Activated naive CD8-positive, alpha-beta T cell (primary cell): ENCODE results near the gene ALPG.
A peak's percentile ranks its signal among the peaks of the same experiment; 100 is the strongest.
"Not testable (repeated sequence)": the region's sequence is repeated elsewhere in the genome, so short reads cannot be mapped to it uniquely, and the experiment has no call there.

Experiments used
- H3K27ac Mint-ChIP-seq: one replicate; pipeline ENCODE4 v1.8.0; 2021; ENCODE audit warnings: mixed read lengths
- H3K27me3 Mint-ChIP-seq: one replicate; pipeline ENCODE4 v1.8.0; 2021; ENCODE audit warnings: mixed read lengths
- H3K36me3 Mint-ChIP-seq: one replicate; pipeline ENCODE4 v1.8.0; 2021; ENCODE audit warnings: mixed read lengths
- H3K4me1 Mint-ChIP-seq: one replicate; pipeline ENCODE4 v1.8.0; 2021; ENCODE audit warnings: low read depth, mixed read lengths
- H3K4me3 Mint-ChIP-seq: one replicate; pipeline ENCODE4 v1.8.0; 2021; ENCODE audit warnings: mild to moderate bottlenecking, mixed read lengths
- H3K9me3 Mint-ChIP-seq: one replicate; pipeline ENCODE4 v1.8.0; 2021; ENCODE audit warnings: low read depth, mixed read lengths

Gene ALPG

DNA sequence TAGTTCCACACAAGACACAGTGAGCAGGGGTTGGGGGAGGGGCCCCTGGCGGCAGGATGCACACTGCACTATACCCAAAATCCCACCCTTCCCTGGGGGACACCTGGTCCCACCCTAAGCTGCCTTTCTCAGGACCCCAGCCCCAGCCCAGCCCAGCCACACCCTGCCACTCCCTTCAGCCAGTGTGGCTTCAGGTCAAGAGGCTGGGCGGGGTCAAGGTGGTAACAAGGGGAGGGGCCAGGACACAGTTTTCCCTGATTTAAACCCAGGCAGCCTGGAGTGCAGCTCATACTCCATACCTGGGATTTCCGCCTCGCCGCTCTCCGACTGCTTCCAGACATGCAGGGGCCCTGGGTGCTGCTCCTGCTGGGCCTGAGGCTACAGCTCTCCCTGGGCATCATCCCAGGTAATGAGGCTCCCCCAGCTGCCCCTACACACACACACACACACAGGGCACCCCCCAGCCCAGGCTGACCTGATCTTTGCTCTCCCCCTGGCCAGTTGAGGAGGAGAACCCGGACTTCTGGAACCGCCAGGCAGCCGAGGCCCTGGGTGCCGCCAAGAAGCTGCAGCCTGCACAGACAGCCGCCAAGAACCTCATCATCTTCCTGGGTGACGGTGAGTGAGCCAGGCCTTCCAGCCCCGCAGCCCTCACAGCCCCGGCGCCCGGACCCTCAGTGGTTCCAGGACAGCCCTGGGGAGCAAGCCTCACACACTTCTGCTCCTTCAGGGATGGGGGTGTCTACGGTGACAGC is at the start of gene ALPG:
TSS of gene ALPG (plus strand) at position 289 of the 755 bp plus-strand sequence. CDS start at position 340, 51 bp downstream.
- Mint-ChIP-seq H3K4me3 (no peak within 1 kb of the TSS), H3K36me3 (no peaks in the 10 kb centered on the region), H3K27ac (no peak within 1 kb of the TSS), H3K27me3 (no peaks in the 10 kb centered on the region), H3K9me3 (no peaks in the 10 kb centered on the region), H3K4me1 (no peaks in the 10 kb centered on the region)

DNA sequence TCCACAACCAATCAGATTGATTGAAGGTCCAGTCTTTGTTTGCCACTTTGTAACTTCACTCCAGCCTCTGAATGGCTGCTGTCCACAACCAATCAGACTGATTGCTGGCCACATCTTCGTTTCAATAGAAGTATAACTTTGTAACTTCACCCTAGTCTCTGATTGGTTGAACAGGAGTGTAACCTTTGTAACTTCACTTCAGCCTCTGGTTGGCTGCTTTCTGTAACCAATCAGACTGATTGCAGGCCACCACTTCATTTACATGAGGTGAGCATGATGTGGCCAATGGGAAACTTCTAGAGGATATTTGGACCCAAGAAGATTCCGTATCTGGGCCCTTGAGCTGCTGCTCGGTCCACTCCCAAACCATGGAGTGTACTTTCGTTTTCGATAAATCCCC is 45.0 kb upstream of the ALPG start:
- Mint-ChIP-seq H3K36me3 (no peaks in the 10 kb centered on the region), H3K4me1 (peaks cover 28% of the 10 kb centered on the region), H3K27me3 (no peaks in the 10 kb centered on the region), H3K27ac (no peak overlapping the region), H3K4me3 (no peak overlapping the region), H3K9me3 (no peaks in the 10 kb centered on the region)

DNA sequence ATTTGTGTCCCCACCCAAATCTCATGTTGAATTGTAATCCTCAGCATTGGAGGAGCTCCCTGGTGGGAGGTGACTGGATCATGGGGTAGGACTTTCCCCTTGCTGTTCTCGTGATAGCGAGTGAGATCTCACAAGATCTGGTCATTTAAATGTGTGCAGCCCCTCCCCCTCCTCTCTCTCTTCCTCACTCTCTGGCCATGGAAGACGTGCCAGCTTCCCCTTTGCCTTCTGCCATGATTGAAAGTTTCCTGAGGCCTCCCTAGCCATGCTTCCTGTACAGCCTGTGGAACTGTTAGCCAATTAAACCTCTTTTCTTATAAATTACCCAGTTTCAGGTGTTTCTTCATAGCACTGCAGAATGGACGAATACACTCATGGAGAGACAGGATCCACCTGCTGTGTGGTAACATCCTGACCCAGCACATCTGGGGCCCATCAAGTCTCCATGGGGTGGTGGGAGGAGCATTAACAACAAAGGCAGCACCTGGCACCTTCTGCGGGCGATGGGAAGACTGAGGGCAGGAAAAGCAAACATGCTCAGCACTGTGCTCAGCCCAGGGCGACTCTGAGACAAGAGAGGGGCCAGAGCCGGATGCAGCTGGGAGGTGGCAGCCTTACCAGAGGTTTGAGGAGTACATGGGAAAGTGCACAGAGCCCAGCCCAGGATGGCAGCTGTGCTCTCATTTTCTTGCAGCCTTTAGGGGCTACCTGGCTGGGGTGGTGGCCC is 44.3 kb upstream of the ALPG start:
- peak overlapping the region; percentile 47 for H3K4me3 Mint-ChIP-seq
- H3K27ac Mint-ChIP-seq: no peak overlapping the region
- H3K27me3 Mint-ChIP-seq: no peaks in the 10 kb centered on the region
- no peaks in the 10 kb centered on the region for H3K9me3 Mint-ChIP-seq
- no peaks in the 10 kb centered on the region for H3K36me3 Mint-ChIP-seq
- H3K4me1 Mint-ChIP-seq: peaks cover 28% of the 10 kb centered on the region

DNA sequence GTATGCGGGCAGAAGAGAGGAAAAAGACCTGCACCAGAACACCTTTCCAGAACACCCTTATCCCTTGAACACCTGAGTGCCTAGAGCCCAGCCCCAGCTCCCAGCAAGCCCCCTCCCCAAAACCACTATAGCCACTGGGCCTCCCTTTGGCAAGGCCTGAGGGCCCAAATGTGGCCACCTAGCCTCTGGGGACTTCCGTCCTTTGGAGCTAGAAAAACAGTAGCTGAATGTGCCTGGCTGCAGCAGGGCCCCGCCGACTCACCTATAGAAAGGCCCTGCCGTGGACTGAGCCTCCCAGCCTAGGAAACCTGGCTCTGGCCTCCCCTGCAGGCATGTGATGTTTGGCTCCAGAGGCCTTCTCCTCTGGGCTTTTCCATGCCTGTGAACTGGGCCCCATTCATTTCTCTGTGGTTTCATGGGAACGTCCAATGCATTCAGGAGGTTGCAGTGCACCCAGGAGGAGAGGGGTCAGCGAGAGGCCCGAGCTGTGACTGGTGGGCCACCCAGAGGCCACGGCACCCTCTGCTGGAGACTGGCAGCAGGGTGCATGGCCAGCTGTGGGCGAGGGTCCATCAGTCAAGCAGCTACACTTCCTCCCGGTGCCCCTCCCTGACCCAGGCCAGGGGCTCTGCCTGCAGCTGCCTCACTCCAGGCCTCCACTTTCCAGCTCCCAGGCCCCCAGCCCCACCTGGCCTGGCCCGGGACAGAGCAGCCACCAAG is 43.4 kb upstream of the ALPG start:
- not testable (repeated sequence) for H3K9me3 Mint-ChIP-seq, H3K36me3 Mint-ChIP-seq, H3K27me3 Mint-ChIP-seq
- Mint-ChIP-seq H3K27ac (peak overlapping the region; percentile 25), H3K4me3 (peak overlapping the region; percentile 87), H3K4me1 (peaks cover 28% of the 10 kb centered on the region)

DNA sequence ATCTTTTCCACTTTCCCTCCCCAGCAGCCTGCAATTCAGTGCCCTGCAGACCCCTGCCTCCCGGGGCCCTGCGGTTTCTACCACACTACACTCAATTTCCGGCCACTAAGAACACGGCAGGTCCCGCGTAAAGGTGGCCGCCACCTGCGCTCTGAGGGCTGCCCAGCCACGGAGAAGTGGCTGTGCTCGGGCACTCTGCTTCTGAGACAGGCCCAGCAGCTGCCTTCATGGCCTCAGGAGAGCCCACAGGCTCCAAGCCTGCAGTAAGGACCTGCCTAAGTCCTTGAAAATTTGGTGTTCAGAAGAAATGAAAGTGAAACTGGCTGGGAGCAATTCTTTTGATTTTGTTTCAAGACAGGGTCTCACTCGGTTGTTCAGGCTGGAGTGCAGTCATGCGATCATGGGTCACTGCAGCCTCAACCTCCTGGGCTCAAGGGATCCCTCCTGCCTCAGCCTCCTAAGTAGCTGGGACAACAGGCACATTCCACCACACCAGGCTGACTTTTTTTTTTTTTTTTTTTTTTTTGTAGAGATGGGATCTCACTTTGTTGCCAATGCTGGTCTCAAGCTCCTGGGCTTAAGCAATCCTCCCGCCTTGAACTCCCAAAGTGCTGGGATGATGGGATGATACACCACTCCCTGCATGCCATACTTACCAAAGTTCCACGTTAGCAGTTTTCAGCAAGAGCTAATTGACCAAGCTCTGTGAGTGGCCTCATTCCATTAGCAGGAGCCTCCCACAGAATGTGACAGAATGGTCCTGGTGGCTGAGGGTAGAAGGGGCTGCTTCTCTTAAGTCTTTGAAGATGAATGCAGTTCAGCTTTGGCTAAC is 42.6 kb upstream of the ALPG start:
- Mint-ChIP-seq H3K36me3 (no peaks in the 10 kb centered on the region), H3K27me3 (no peaks in the 10 kb centered on the region), H3K4me1 (peaks cover 28% of the 10 kb centered on the region), H3K9me3 (no peaks in the 10 kb centered on the region), H3K27ac (peak overlapping the region; percentile 25), H3K4me3 (peak overlapping the region; percentile 87)

DNA sequence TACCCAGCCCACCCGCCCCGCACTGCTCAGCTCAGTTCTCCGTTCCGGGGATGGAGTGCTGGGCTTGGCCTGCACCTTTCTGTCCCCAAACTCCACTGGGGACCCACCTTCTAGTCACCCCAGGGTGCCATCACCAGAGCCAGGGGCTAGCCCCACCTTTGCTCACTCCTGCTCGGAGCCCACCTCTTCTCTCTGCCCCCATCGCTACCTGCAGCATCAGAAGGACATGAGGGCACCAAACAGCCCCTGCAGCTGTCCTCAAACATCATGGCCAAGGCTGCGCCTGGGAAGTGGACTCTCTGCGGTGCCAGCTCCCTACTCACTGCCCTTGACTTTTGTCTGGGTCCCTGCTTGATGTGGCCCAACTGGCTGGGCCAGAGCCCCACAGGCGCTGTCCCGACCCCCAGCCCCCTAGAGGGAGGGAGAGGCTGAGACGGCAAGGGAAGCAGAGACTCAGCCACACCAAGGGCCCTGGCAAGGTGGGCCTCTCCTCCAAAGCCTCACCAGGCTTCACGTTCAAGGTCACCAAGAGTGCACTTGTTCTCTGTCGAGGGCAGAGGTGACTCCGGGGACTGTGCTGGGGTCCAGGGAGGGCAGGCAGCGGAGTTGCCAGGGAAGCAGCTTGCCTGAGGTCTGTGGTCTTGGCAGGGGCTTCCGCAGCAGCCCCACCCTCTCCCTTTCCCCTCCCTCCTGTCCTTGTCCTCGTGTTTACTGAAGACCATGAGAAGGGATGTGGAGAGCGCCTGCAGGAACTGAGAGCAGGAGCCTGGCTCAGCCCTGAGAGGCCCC is 41.6 kb upstream of the ALPG start:
- not testable (repeated sequence) for H3K27me3 Mint-ChIP-seq, H3K36me3 Mint-ChIP-seq, H3K4me3 Mint-ChIP-seq, H3K9me3 Mint-ChIP-seq
- H3K4me1 Mint-ChIP-seq: peaks cover 28% of the 10 kb centered on the region
- peak overlapping the region; percentile 54 for H3K27ac Mint-ChIP-seq

DNA sequence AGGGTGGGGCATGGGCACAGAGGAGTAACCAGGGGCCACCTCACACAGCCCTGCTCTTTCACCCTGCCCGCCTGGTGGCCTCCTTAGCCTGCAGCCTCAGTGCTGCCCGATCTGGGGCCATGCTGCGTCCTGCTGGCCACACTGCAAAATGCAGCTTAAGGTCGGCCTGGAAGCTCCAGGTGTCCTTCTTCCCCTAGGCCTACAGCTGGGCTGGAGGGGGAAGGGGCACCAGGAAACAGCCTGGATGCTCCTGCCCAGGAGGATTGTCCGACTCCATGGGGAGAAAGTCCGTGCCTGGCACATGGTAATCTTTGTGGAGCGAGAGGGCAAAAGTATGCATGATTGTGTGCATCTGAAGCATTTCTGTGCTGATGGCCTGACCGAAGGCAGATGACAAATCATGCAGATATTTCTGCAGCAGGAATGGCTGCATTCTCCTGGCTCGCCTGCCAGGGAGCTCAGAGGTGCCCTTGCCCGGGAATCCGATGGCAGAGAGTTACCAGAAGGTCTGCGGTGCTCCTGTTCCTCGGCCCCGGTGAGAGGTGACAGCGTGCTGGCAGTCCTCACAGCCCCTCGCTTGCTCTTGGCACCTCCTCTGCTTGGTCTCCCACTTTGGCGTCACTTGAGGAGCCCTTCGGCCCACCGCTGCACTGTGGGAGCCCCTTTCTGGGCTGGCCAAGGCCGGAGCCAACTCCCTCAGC is 40.9 kb upstream of the ALPG start:
- H3K36me3 Mint-ChIP-seq: no peaks in the 10 kb centered on the region
- peaks cover 28% of the 10 kb centered on the region for H3K4me1 Mint-ChIP-seq
- no peak overlapping the region for H3K27ac Mint-ChIP-seq
- H3K4me3 Mint-ChIP-seq: no peak overlapping the region
- H3K9me3 Mint-ChIP-seq: no peaks in the 10 kb centered on the region
- no peaks in the 10 kb centered on the region for H3K27me3 Mint-ChIP-seq

DNA sequence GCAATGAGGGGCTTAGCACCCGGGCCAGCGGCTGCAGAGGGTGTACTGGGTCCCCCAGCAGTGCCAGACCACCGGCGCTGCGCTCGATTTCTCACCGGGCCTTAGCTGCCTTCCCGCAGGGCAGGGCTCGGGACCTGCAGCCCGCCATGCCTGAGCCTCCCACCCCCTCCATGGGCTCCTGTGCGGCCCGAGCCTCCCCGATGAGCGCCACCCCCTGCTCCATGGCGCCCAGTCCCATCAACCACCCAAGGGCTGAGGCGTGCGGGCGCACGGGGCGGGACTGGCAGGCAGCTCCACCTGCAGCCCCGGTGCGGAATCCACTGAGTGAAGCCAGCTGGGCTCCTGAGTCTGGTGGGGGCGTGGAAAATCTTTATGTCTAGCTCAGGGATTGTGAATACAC is 40.2 kb upstream of the ALPG start:
- not testable (repeated sequence) for H3K4me3 Mint-ChIP-seq, H3K27ac Mint-ChIP-seq, H3K36me3 Mint-ChIP-seq, H3K9me3 Mint-ChIP-seq, H3K27me3 Mint-ChIP-seq
- peaks cover 28% of the 10 kb centered on the region for H3K4me1 Mint-ChIP-seq

DNA sequence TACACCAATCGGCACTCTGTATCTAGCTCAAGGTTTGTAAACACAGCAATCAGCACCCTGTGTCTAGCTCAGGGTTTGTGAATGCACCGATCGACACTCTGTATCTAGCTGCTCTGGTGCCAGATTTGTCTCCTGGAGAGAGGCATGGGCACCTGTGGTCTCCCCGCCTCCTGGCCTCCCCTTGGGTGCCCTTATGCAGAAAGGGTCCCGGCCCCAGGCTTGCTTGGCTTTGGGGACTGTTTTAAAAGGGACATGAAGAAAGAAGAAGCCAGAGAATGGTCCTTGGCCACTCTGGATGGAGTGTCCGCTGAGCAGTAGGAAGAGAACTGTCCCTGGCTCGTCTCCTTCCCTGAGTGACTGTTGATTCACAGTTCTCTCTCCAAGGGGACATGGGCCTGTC is 39.6 kb upstream of the ALPG start:
- no peaks in the 10 kb centered on the region for H3K27me3 Mint-ChIP-seq
- no peak overlapping the region for H3K4me3 Mint-ChIP-seq
- H3K9me3 Mint-ChIP-seq: no peaks in the 10 kb centered on the region
- no peak overlapping the region for H3K27ac Mint-ChIP-seq
- peaks cover 28% of the 10 kb centered on the region for H3K4me1 Mint-ChIP-seq
- H3K36me3 Mint-ChIP-seq: no peaks in the 10 kb centered on the region

DNA sequence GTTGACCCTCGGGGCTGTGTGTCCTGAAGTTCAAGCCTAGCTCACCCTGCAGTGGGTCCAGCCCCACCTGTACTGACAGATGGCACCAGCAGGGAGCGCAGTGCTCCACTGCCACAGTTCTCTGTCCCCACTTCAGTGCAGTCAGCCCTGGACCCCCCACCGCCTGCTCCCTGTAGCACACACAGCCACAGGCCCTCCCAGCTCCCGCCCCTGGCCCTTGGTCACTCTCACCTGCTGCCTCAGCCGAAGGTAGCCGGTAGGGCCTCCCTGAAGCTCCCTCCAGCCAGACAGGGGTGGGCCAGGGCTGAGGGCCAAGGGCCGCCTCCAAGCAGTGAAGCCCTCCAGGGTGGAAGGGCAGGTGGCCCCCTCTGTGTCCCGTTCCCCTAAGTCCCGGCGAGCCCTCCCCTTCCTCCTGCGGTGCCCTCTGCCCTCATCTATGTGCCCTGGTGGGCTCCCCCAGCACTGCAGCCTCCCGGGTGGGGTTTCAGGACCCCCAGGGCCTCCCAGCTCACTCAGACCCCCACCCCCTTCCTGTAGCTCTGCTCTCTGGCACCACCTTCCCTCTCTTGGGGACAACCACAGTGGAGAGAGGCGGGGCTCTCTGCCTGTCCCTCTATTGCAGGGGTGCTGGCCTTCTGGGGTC is 38.9 kb upstream of the ALPG start:
- H3K9me3 Mint-ChIP-seq: no peaks in the 10 kb centered on the region
- no peaks in the 10 kb centered on the region for H3K36me3 Mint-ChIP-seq
- no peak overlapping the region for H3K4me3 Mint-ChIP-seq
- H3K27ac Mint-ChIP-seq: no peak overlapping the region
- H3K4me1 Mint-ChIP-seq: peaks cover 22% of the 10 kb centered on the region
- no peaks in the 10 kb centered on the region for H3K27me3 Mint-ChIP-seq

DNA sequence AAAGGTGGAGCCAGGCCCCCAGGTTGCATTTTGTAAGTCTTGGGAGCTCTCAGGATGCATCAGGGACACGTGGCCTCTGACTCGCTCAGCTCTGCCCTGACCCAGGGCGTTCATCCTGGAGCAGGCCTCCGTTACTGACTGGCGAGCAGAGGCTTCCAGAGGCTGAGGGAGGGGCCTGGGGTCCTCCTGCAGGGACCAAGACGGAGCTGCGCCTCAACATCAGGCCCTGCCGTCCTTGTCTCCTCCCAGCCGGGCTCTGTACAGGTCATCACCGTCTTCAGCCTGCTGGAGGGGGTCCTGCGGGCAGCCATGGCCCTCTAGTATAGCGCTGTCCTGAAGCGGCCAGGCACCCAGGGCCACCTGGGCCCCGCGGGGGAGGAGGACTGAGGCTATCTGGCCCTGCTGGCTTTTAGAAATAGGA is 38.3 kb upstream of the ALPG start:
- no peaks in the 10 kb centered on the region for H3K9me3 Mint-ChIP-seq
- H3K4me3 Mint-ChIP-seq: no peak overlapping the region
- H3K4me1 Mint-ChIP-seq: peaks cover 20% of the 10 kb centered on the region
- H3K27ac Mint-ChIP-seq: no peak overlapping the region
- H3K36me3 Mint-ChIP-seq: no peaks in the 10 kb centered on the region
- H3K27me3 Mint-ChIP-seq: no peaks in the 10 kb centered on the region

DNA sequence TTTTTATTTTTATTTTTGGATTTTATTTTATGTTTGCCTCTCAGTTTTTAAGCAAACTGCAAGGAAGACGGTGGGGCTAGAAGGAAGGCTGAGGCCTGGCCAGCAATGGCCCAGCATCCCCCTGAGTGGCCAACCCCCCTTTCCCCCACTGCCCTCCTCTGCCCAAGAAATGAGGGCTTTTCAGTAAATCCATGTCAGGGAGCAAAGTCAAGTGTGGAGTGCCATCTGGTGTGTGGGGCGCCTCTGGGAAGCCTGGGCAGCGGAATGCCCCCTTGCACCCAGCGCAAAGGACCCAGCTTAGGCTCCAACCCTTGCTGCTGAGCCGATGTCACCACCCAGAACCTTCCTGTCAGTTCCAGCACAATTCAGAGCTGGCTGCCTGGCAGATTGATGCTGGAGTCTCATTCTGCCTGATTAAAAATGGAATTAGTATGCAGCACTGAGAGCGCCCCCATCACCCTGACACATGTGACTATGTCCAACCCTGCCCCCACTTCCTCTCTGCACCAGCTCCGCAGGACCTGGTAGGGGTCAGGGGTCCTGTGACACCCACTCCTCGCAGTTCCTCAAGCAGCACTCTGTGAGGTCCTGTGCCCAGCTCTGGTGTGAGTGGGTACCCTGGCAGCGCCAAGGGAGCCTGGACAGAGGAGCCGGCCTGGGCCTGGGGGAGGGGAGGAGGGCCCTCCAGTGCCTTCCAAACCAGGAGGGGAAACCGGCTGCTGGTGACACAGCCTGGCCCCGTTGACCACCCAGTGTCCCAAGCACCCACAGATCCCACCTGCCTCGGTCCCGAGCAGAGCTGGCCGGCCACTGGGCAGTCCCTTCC is 37.3 kb upstream of the ALPG start:
- Mint-ChIP-seq H3K27ac (no peak overlapping the region), H3K9me3 (no peaks in the 10 kb centered on the region), H3K36me3 (no peaks in the 10 kb centered on the region), H3K4me1 (peaks cover 11% of the 10 kb centered on the region), H3K4me3 (no peak overlapping the region), H3K27me3 (no peaks in the 10 kb centered on the region)

DNA sequence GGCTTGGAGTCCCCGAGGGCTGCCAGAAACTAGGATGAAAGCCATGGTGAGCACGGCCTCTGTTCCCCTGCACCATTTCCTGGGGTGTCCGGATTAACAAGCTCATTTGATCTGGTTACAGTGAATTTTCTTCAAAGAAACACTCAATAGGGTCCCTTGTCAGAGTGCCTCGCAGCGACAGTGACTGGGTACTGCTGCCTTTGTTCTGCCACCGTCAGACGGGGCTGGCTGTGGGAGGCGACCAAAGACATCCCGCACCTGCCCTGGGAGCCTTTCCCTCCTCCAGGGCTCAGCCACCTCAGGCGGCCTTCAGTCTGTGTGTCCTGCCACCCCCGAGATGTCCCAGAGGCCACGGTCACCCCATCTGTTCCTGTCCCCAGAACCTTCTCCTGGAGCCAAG is 36.6 kb upstream of the ALPG start:
- not testable (repeated sequence) for H3K36me3 Mint-ChIP-seq, H3K4me1 Mint-ChIP-seq, H3K27ac Mint-ChIP-seq, H3K4me3 Mint-ChIP-seq, H3K27me3 Mint-ChIP-seq, H3K9me3 Mint-ChIP-seq
